ENCODE data around the gene POLR1A. TPM values are rescaled to one million over a fixed set of nuclear protein-coding genes. Genes with fewer than 3 reads are reported as not detected.
A peak's percentile ranks its signal among the peaks of the same experiment; 100 is the strongest.

The POLR1A gene
- total RNA-seq, 1 donor from 2014 or later = 45.2 TPM

- Histone ChIP-seq H3K9me3 (ENCODE audit: insufficient read depth, low read depth, low read length) (no peaks in the 10 kb centered on the region), H4K20me1 (ENCODE audit: insufficient read depth, low read length) (no peaks in the 10 kb centered on the region), H3K9ac (ENCODE audit: low read length) (no peak overlapping the region), H3K4me1 (ENCODE audit: insufficient read depth, low read length) (peaks cover 35% of the 10 kb centered on the region), H3K27me3 (ENCODE audit: insufficient read depth, low read length) (no peaks in the 10 kb centered on the region), H3K4me2 (ENCODE audit: low read length) (no peak overlapping the region), H3K79me2 (ENCODE audit: insufficient read depth, low read length) (no peaks in the 10 kb centered on the region), H3K4me3 (ENCODE audit: insufficient read depth, low read depth, low read length) (no peak overlapping the region), H3K27ac (ENCODE audit: low read depth, low read length) (no peak overlapping the region), H3K36me3 (ENCODE audit: insufficient read depth, low read length) (peaks cover 51% of the 10 kb centered on the region), H2AFZ (ENCODE audit: low read depth, low read length) (no peak overlapping the region)
- Mint-ChIP-seq H3K27ac (ENCODE audit: unreplicated experiment) (no peak overlapping the region), H3K9me3 (ENCODE audit: unreplicated experiment) (peaks cover 8% of the 10 kb centered on the region), H3K4me3 (ENCODE audit: unreplicated experiment) (no peak overlapping the region), H3K4me1 (ENCODE audit: low read depth, unreplicated experiment) (peaks cover 39% of the 10 kb centered on the region), H3K27me3 (ENCODE audit: low read depth, unreplicated experiment) (no peaks in the 10 kb centered on the region), H3K36me3 (ENCODE audit: low read depth, unreplicated experiment) (peaks cover 50% of the 10 kb centered on the region)
- DNase-seq (ENCODE audit: low read depth) (no peak), FAIRE-seq (no peak)
- no peak for TF ChIP-seq EZH2 (IDR thresholded peaks at IDR 0.05; ENCODE audit: insufficient read depth, low read length)
- TF ChIP-seq CTCF (IDR thresholded peaks at IDR 0.05; ENCODE audit: insufficient read depth, low read depth, low read length) = no peak
Observed at GRCh38 chr2:86066007-86066578, 39.6 kb downstream of the POLR1A start.

GRCh38 chr2:86065512-86065911 lies 40.2 kb downstream of the POLR1A start:
- Histone ChIP-seq H3K36me3 (ENCODE audit: insufficient read depth, low read length) (peaks cover 51% of the 10 kb centered on the region), H3K9ac (ENCODE audit: low read length) (no peak overlapping the region), H3K79me2 (ENCODE audit: insufficient read depth, low read length) (peaks cover 4% of the 10 kb centered on the region), H3K27ac (ENCODE audit: low read depth, low read length) (no peak overlapping the region), H4K20me1 (ENCODE audit: insufficient read depth, low read length) (no peaks in the 10 kb centered on the region), H3K27me3 (ENCODE audit: insufficient read depth, low read length) (no peaks in the 10 kb centered on the region), H3K4me3 (ENCODE audit: insufficient read depth, low read depth, low read length) (no peak overlapping the region), H2AFZ (ENCODE audit: low read depth, low read length) (no peak overlapping the region), H3K4me1 (ENCODE audit: insufficient read depth, low read length) (peaks cover 35% of the 10 kb centered on the region), H3K4me2 (ENCODE audit: low read length) (no peak overlapping the region), H3K9me3 (ENCODE audit: insufficient read depth, low read depth, low read length) (no peaks in the 10 kb centered on the region)
- H3K27ac Mint-ChIP-seq (ENCODE audit: unreplicated experiment) = no peak overlapping the region
- peaks cover 37% of the 10 kb centered on the region for H3K4me1 Mint-ChIP-seq (ENCODE audit: low read depth, unreplicated experiment)
- no peak for FAIRE-seq
- peaks cover 8% of the 10 kb centered on the region for H3K9me3 Mint-ChIP-seq (ENCODE audit: unreplicated experiment)
- peak; percentile 27 for DNase-seq (ENCODE audit: low read depth)
- H3K27me3 Mint-ChIP-seq (ENCODE audit: low read depth, unreplicated experiment) = no peaks in the 10 kb centered on the region
- no peak for TF ChIP-seq CTCF (IDR thresholded peaks at IDR 0.05; ENCODE audit: insufficient read depth, low read depth, low read length)
- no peak for TF ChIP-seq EZH2 (IDR thresholded peaks at IDR 0.05; ENCODE audit: insufficient read depth, low read length)
- H3K36me3 Mint-ChIP-seq (ENCODE audit: low read depth, unreplicated experiment) = peaks cover 44% of the 10 kb centered on the region
- no peak overlapping the region for H3K4me3 Mint-ChIP-seq (ENCODE audit: unreplicated experiment)

- peak overlapping the region; percentile 16 for H3K27ac Mint-ChIP-seq (ENCODE audit: unreplicated experiment)
- FAIRE-seq = peak; percentile 20
Observed at GRCh38 chr2:86064006-86064405, 41.7 kb downstream of the POLR1A start.

More at GRCh38 chr2:86064006-86064405, 41.7 kb downstream of the POLR1A start:
- Mint-ChIP-seq H3K4me1 (ENCODE audit: low read depth, unreplicated experiment) (peaks cover 32% of the 10 kb centered on the region), H3K9me3 (ENCODE audit: unreplicated experiment) (peaks cover 8% of the 10 kb centered on the region), H3K27me3 (ENCODE audit: low read depth, unreplicated experiment) (no peaks in the 10 kb centered on the region), H3K4me3 (ENCODE audit: unreplicated experiment) (no peak overlapping the region), H3K36me3 (ENCODE audit: low read depth, unreplicated experiment) (peaks cover 36% of the 10 kb centered on the region)
- DNase-seq (ENCODE audit: low read depth) = peak; percentile 79
- peaks cover 27% of the 10 kb centered on the region for H3K4me1 ChIP-seq (ENCODE audit: insufficient read depth, low read length)
- H3K27me3 ChIP-seq (ENCODE audit: insufficient read depth, low read length) = no peaks in the 10 kb centered on the region
- no peak for TF ChIP-seq EZH2 (IDR thresholded peaks at IDR 0.05; ENCODE audit: insufficient read depth, low read length)
- no peak for TF ChIP-seq CTCF (IDR thresholded peaks at IDR 0.05; ENCODE audit: insufficient read depth, low read depth, low read length)
- peaks cover 40% of the 10 kb centered on the region for H3K36me3 ChIP-seq (ENCODE audit: insufficient read depth, low read length)
- peak overlapping the region; percentile 42 for H3K4me2 ChIP-seq (ENCODE audit: low read length)
- no peaks in the 10 kb centered on the region for H4K20me1 ChIP-seq (ENCODE audit: insufficient read depth, low read length)
- no peak overlapping the region for H3K4me3 ChIP-seq (ENCODE audit: insufficient read depth, low read depth, low read length)
- H3K9ac ChIP-seq (ENCODE audit: low read length) = no peak overlapping the region
- no peak overlapping the region for H2AFZ ChIP-seq (ENCODE audit: low read depth, low read length)
- H3K27ac ChIP-seq (ENCODE audit: low read depth, low read length) = peak overlapping the region; percentile 24
- no peaks in the 10 kb centered on the region for H3K9me3 ChIP-seq (ENCODE audit: insufficient read depth, low read depth, low read length)
- peaks cover 8% of the 10 kb centered on the region for H3K79me2 ChIP-seq (ENCODE audit: insufficient read depth, low read length)
